Measurements from ENCODE around the gene GBP6. TPM values are rescaled to one million over a fixed set of nuclear protein-coding genes. Genes with fewer than 3 reads are reported as not detected.
"Not testable (repeated sequence)": the region's sequence is repeated elsewhere in the genome, so short reads cannot be mapped to it uniquely, and the experiment has no call there.

The GBP6 gene, protein sequence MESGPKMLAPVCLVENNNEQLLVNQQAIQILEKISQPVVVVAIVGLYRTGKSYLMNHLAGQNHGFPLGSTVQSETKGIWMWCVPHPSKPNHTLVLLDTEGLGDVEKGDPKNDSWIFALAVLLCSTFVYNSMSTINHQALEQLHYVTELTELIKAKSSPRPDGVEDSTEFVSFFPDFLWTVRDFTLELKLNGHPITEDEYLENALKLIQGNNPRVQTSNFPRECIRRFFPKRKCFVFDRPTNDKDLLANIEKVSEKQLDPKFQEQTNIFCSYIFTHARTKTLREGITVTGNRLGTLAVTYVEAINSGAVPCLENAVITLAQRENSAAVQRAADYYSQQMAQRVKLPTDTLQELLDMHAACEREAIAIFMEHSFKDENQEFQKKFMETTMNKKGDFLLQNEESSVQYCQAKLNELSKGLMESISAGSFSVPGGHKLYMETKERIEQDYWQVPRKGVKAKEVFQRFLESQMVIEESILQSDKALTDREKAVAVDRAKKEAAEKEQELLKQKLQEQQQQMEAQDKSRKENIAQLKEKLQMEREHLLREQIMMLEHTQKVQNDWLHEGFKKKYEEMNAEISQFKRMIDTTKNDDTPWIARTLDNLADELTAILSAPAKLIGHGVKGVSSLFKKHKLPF
- not detected for polyA plus RNA-seq (2012; ENCODE audit: insufficient read depth, insufficient read length)

DNA sequence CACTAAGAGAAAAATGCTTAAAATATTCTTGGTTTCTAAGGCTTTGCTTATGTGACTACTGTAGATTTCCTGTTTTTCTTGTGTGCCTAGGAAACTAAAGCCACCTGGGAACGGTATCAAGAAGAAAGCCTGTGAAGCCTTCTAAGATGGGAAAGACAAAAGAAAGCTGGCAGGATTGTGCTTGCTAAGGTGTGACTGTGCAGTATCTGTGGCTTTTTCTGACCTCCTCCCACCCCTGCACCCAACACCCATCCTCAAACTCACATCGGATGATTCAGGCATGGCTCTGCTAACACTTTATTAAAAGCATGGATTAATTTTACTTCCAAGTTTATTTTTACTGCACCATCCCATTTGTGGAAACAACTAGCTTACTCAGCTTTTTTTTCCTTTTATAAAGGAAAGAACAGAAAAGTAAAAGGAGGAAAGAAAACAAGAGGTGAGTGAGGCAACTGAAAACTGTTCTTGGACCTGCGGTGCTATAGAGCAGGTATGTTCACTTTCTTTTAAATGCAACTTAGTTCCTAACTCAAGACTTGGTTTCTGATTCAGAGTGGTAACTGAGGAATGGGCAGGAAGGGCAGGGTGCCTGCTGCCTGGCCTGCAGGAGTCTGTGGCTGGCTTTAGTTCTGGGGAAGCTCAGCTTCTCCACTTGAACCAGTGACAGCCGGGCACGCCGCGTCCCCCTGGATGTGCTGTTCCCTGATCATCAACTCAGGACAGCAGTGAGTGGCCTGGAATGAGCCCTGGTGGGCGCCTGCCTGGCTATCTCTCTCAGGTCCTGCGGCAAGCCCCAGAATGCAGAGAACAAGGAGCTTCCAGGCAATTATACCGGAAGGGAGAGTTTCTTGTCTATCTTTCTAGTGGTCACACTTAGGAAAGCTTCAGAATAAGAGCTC lies at the start of gene GBP6:
Gene GBP6, plus strand, starts transcription at position 422 of the 899 bp plus-strand sequence. CDS start 4,493 bp downstream, outside the sequence.
- no peak for DNase-seq (ENCODE audit: low read depth, low spot score)

DNA sequence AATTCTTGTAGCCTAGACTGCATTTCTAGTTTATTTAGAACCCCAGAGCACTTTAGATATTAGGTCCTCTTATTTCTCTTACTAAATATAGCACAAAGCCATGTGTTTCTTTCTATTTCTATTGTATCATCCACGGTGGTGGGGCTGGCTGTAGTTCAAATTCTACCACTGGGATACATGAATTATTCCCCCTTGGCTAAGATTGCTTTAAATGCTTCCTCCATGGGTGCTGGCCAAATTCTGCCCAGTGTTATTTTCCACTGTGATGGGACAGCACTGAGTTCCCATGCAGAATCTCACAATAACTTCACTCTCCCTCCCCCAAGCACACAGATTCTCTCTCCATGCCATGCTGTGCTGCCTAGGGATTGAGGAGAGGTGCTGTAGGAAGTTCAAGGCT lies 41.5 kb upstream of the GBP6 start:
- H3K4me3 ChIP-seq (ENCODE audit: low read length): no peak overlapping the region
- no peak for DNase-seq (ENCODE audit: low read depth, low spot score)

More for the DNA sequence above, at the start of gene GBP6:
- no peak within 1 kb of the TSS for H3K4me3 ChIP-seq (ENCODE audit: low read length)

DNA sequence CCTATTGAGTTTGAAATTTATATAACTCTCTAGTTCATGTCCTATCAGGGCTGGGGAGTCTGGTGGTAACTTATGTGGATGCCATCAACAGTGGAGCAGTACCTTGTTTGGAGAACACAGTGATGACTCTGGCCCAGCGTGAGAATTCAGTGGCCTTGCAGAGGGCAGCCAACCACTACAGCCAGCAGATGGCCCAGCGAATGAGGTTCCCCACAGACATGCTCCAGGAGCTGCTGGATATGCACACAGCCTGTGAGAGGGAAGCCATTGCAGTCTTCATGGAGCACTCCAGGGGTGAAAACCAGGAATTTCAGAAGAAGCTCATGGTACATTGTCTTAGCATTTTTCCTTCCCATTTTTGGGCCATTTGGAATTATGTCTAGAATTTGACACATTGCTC lies 32.0 kb upstream of the GBP6 start:
- DNase-seq (ENCODE audit: low read depth, low spot score): no peak
- H3K4me3 ChIP-seq (ENCODE audit: low read length): no peak overlapping the region

DNA sequence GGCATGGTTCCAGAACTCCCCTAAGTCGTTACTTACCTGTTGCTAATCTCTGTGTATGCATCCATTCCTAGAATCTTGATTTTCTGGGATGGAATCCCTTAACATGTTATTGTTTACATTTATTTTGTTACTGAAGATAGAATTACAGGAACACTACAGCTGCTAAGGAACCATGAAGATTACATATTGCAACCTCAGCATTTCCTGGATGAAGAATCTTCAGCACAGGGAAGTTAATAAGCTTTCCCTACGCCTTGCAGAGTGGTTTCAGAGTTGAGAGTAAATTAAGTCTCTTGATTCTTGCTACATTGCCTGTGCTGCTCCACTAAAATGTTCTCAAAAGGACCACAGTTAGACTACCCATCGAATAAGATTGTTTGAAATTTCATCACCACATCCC lies 31.4 kb upstream of the GBP6 start:
- H3K4me3 ChIP-seq (ENCODE audit: low read length): no peak overlapping the region
- no peak for DNase-seq (ENCODE audit: low read depth, low spot score)

DNA sequence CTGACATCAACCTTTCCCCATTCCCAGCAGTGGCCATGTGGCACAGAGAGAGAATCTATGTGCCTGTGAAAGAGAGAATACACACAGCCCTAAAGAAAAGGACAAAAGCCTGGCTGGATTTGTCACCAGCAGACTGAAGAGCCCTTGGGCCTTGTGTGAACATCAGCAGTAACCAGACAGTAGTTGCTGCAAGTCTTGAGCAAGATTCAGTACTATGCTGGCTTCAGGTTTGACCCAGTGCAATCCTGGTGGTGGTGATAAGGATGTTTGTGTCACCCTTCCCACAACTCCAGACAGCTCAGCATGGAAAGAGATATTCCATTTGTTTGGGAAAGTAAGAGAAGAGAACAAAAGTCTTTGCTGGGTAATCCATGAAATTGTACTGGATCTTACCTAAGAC lies 28.4 kb upstream of the GBP6 start:
- H3K4me3 ChIP-seq (ENCODE audit: low read length): no peak overlapping the region

DNA sequence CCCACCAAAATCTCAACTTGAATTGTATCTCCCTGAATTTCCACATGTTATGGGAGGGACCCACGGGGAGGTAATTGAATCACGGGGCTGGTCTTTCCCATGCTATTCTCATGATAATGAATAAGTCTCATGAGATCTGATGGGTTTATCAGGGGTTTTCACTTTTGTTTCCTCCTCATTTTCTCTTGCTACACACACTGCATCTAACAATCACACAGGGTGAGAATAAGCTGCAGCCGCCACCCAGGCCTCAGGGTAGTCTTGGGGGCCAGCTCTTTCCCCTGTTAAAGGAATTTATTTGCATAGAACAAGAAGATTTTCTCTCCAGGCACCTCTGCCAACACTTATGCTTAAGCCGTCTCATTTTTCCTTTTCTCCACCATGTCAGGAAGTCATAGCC lies 26.0 kb upstream of the GBP6 start:
- DNase-seq (ENCODE audit: low read depth, low spot score): no peak
- no peak overlapping the region for H3K4me3 ChIP-seq (ENCODE audit: low read length)

More for the DNA sequence above, 28.4 kb upstream of the GBP6 start:
- no peak for DNase-seq (ENCODE audit: low read depth, low spot score)

DNA sequence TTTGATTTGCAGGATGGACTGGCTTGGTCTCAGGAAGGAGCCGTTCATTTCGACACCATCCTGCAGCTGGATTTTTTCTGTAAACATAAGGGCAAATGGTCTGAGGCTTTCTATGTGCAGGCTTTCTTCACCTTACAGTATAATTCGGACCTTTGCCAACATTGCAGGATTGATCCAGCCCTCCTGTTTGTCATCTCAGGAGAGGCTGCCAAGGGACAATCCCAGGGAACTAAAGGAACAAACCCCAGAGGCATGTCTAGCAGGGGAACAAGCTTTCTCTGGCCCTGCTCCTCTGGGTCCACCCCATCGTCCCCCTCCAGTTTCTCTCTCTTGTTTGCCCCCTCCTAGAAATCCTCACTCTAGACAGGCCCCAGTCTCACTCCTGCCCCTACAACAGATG lies 24.8 kb upstream of the GBP6 start:
- DNase-seq (ENCODE audit: low read depth, low spot score): no peak
- H3K4me3 ChIP-seq (ENCODE audit: low read length): no peak overlapping the region

DNA sequence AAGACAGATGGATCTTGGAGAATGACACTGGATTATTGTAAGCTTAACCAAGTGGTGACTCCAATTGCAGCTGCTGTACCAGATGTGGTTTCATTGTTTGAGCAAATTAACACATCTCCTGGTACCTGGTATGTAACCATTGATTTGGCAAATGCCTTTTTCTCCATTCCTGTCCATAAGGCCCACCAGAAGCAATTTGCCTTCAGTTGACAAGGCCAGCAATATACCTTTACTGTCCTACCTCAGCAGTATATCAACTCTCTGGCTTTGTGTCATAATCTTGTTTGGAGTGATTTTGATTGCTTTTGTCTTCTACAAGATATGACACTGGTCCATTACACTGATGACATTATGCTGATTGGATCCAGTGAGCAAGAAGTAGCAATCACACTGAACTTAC lies 18.4 kb upstream of the GBP6 start:
- not testable (repeated sequence) for H3K4me3 ChIP-seq (ENCODE audit: low read length); DNase-seq (ENCODE audit: low read depth, low spot score)

DNA sequence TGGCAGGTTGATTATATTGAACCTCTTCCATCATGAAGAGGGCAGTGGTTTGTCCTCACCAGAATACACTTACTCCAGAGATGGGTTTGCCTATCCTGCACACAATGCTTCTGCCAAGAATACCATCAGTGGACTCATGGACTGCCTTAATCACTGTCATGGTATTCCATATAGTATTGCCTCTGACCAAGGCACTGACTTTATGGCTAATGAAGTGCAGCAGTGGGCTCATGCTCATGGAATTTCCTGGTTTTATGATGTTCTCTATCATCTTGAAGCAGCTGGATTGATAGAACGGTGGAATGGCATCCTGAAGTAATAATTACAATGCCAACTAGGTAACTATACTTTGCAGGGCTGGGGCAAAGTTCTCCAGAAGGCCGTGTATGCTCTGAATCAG lies 16.6 kb upstream of the GBP6 start:
- H3K4me3 ChIP-seq (ENCODE audit: low read length): no peak overlapping the region
- no peak for DNase-seq (ENCODE audit: low read depth, low spot score)

DNA sequence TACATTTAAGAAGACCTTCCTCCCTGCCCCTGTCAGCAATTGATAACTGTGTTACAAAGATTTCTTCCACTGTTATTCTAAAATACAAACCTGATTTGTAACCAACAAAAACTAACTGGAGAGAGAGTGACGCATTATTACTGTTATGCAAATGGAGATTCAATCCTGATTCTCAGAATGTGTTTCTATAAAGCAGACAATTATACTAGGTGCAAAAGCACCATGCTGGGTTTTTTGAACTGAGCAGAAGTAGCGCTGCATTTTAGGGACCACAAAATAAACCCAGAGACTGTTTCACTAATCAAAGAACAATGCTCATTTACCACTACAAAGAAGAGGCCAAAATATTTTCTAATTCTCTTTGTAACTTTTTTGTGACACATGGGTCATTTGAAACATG lies 13.6 kb upstream of the GBP6 start:
- no peak for DNase-seq (ENCODE audit: low read depth, low spot score)
- H3K4me3 ChIP-seq (ENCODE audit: low read length): no peak overlapping the region

DNA sequence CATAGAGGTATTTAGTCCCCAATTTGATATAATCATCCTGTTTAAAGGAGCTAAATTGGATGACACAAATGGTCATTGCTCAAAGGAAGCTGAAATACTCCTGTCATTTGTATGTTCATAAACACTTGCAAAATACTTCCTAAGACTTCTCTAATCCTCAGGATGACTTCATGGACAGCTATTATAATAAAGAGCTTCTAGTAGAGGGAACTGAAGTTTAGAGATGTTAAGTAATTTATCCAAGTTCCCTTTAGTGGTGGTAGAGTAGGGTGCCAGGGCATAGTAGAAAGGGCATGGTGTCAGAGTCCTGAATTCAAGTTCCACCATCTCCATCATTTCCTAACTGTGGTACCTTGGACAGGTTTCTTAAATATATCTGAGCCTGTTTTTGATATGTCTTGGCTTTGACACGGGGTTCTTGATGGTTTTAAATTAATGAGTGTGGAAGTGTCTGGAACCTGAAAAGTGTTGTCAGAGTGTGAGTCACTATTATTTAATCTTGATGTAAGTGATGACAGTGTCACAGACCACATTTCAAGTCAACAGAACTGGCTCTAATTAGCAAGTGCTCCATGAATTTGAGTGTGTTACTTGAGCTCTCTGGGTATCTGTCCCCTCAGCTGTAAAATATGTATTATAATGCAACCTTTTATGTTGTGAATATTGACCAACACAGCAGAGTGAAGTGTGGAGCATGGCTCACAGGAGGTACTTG lies 12.1 kb upstream of the GBP6 start:
- no peak for DNase-seq (ENCODE audit: low read depth, low spot score)
- H3K4me3 ChIP-seq (ENCODE audit: low read length): no peak overlapping the region

DNA sequence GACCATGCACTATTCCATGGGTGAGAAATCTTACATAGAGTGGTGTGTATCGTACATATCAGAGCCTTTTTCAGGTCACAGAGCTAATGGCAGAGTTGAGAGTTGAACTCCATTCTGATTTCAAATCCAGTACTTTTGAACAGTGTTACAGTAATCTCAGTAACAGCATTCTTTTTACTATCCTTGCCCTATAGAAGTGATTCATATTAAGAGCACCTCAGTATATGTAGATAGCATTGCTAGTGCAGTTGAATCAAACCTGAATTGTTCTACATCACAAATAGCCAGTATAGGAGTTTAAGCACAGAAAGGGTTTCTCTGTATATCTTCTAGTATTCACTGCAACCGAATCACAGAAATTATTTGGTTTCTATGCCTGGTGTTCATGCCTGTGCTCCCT lies 11.4 kb upstream of the GBP6 start:
- H3K4me3 ChIP-seq (ENCODE audit: low read length): no peak overlapping the region
- DNase-seq (ENCODE audit: low read depth, low spot score): no peak

DNA sequence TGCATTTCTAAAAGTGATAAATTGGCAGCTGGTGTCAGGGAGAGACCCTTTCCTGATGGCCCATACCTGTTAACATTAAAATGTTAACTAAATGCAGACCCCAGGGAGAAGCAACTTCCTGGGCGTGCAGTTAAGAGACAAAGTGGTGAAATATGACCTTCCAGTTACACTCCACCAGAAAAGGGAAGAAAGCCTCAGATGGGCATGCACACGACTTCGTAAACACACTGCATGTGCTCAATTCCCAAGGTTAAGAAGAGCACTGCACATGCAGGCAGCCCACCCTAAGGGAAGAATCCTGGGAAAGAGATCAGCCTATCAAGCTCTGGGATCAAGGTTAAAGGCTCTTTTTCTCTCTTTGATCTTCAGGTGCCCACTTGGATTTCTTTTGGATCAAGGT lies 9.7 kb upstream of the GBP6 start:
- H3K4me3 ChIP-seq (ENCODE audit: low read length): no peak overlapping the region
- no peak for DNase-seq (ENCODE audit: low read depth, low spot score)

DNA sequence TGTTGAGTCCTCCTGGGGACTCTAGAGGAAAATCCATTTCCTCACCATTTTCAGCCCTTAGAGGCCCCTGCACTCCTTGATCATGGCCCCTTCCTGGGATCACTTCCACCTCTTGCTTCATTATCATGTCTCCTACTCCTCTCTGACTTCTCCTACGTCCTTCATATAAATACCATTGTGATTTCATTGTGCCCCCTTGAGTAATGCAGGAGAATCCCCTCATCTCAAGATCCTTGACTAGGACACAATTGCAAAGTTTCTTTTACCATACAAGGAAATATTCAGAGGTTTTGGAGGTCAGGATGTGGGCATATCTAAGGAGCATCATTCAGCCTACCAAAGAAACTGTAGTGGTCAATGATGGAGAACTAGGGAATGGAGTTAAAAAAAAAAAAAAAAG lies 8.8 kb upstream of the GBP6 start:
- H3K4me3 ChIP-seq (ENCODE audit: low read length): no peak overlapping the region
- no peak for DNase-seq (ENCODE audit: low read depth, low spot score)

DNA sequence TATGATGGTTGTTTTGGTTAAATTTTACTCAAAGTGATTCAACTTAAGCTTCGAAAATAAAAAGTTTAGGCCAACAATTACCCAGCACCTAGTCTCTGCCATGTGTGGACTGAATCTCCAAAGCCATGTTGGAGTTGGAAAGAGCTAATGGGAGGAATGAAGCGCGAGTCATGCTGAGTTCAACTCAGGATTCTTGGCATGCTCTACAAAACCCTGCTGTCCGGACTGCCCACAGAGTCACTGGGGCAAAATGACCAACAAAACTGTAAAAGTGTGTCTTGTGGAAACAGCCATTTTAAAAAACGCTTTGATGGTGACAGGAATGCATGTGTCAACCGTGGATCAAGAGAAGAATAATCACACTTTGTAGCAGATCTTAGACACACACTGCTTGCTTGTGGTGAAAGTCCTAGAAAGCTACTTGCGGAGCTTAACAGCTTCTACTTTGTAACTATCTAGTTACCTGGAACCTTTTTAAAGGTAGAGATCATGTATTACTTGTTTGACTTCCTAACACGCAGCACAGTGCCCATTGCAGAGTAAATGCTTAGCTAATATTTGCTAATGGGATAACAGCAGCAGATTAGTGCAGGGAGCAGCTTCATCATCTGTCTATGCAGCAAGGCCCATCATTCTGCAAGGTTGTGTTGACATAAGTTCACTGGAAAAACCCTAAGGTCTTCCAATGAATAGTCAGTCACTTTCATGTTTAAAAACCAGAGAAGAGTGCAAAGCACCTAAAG lies 7.0 kb upstream of the GBP6 start:
- H3K4me3 ChIP-seq (ENCODE audit: low read length): no peak overlapping the region
- DNase-seq (ENCODE audit: low read depth, low spot score): no peak

DNA sequence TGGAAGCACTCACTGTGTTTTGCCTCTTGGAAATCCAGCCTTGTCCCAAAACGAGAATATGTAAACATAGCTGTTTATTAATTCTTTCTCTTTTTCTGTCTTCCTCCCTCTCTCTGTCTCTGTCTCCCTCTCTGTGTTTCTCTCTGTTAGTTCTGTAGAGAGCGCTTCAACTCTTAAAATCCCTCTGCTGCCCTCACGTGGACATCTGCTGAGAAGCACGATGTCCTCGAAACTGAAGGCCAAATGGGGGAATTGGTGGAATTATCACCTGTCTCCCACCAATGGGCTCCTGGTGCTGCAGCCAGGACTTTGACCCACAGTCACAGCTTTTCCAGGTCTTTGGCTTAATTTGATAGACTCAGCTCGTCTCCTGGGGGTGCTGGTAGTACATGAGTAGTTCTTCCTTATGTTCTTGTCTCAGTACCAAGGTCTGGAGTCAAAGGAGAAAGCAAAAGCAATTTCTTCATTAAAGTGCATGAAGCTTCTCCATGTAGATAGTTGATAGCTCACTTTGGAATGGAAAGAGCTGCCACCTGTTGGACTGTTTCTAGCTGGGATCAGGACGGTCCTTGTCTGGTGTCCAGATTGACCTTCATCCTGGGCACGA lies 5.5 kb upstream of the GBP6 start:
- DNase-seq (ENCODE audit: low read depth, low spot score): peak; percentile 70

DNA sequence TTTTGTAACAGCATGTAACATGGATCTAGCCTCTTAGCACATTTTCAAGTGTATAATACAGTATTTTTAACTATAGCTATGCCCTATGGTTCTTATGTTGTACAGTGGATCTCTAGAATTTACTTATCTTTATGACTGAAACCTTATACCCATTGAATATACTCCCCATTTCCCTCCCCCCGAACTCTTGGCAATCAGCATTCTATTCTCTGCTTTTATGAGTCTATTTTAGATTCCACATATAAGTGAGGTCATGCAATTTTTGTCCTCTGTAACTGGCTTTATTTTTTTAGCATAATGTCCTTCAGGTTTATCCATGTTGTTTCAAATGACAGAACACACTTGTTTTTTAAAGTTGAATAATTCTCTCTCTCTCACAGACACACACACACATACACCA lies 3.1 kb upstream of the GBP6 start:
- no peak for DNase-seq (ENCODE audit: low read depth, low spot score)

More for the DNA sequence above, 5.5 kb upstream of the GBP6 start:
- no peak overlapping the region for H3K4me3 ChIP-seq (ENCODE audit: low read length)

DNA sequence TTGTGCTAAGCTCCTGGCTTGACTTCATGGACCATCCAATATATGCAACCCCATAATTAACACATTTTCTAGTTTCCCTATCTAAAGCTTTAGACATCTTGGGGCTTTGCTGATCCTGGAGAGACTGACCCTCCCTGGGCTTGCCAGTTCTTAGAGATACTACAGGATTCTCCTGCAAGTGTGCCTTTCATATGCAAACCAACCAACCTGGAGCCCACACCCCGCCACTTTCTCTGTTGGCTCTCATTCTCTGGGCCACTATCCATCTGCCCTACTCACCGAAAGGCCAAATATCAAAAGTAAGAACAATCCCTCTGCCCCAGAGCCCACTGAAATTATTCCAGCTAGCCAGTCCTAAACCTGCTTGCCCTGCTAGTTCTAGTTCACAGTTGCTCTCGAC lies 2.2 kb upstream of the GBP6 start:
- no peak for DNase-seq (ENCODE audit: low read depth, low spot score)
- H3K4me3 ChIP-seq (ENCODE audit: low read length): no peak overlapping the region

More for the DNA sequence above, 3.1 kb upstream of the GBP6 start:
- H3K4me3 ChIP-seq (ENCODE audit: low read length): no peak overlapping the region

Measured in Jurkat, Clone E6-1 (cell line).